Retina (tissue), 1 donor: ENCODE data around the gene CACNA2D3.

Experiments used
- DNase-seq: peaks from one replicate; pipeline ENCODE4 v3.0.0-alpha.2; 2016

Gene CACNA2D3

GRCh38 chr3:54832876-54833275 lies 710.5 kb downstream of the CACNA2D3 start:
- no peak for DNase-seq

GRCh38 chr3:54835701-54836100 lies 713.3 kb downstream of the CACNA2D3 start:
- no peak for DNase-seq

GRCh38 chr3:54836871-54837270 lies 714.5 kb downstream of the CACNA2D3 start:
- DNase-seq = no peak

GRCh38 chr3:54837964-54838363 lies 715.6 kb downstream of the CACNA2D3 start:
- no peak for DNase-seq

GRCh38 chr3:54841471-54841870 lies 719.1 kb downstream of the CACNA2D3 start:
- no peak for DNase-seq

GRCh38 chr3:54843352-54843751 lies 721.0 kb downstream of the CACNA2D3 start:
- DNase-seq = no peak

GRCh38 chr3:54844211-54844610 lies 721.9 kb downstream of the CACNA2D3 start:
- DNase-seq = no peak

GRCh38 chr3:54845011-54845410 lies 722.7 kb downstream of the CACNA2D3 start:
- no peak for DNase-seq

GRCh38 chr3:54845551-54845950 lies 723.2 kb downstream of the CACNA2D3 start:
- DNase-seq = no peak

- no peak for DNase-seq
Measured at GRCh38 chr3:54846119-54846518, 723.8 kb downstream of the CACNA2D3 start.

GRCh38 chr3:54847361-54847760 lies 725.0 kb downstream of the CACNA2D3 start:
- no peak for DNase-seq

GRCh38 chr3:54849360-54849759 lies 727.0 kb downstream of the CACNA2D3 start:
- no peak for DNase-seq

- no peak for DNase-seq
Measured at GRCh38 chr3:54850484-54851018, 728.2 kb downstream of the CACNA2D3 start.

GRCh38 chr3:54853573-54854404 lies 731.4 kb downstream of the CACNA2D3 start:
- peak; percentile 84 for DNase-seq

GRCh38 chr3:54856271-54856670 lies 733.9 kb downstream of the CACNA2D3 start:
- DNase-seq = no peak

GRCh38 chr3:54857343-54857742 lies 735.0 kb downstream of the CACNA2D3 start:
- DNase-seq = no peak

GRCh38 chr3:54858093-54858785 lies 735.9 kb downstream of the CACNA2D3 start:
- DNase-seq = no peak

GRCh38 chr3:54859184-54859583 lies 736.8 kb downstream of the CACNA2D3 start:
- no peak for DNase-seq

- DNase-seq = no peak
Measured at GRCh38 chr3:54861248-54862067, 739.1 kb downstream of the CACNA2D3 start.

- no peak for DNase-seq
Measured at GRCh38 chr3:54862526-54862925, 740.2 kb downstream of the CACNA2D3 start.

GRCh38 chr3:54863366-54863765 lies 741.0 kb downstream of the CACNA2D3 start:
- DNase-seq = peak; percentile 29

- DNase-seq = no peak
Measured at GRCh38 chr3:54863786-54864185, 741.4 kb downstream of the CACNA2D3 start.

- DNase-seq = no peak
Measured at GRCh38 chr3:54865316-54865715, 743.0 kb downstream of the CACNA2D3 start.
